SK-N-SH treated with all-trans-retinoic acid at 6 μM for 48 hours (cell line): ENCODE measurements around the gene TUG1.

Source experiments
- ATAC-seq: fragments of 200-7000 bp; cut with Tn5 transposase; 3 replicates; pipeline ENCODE4 v1.9.1; 2020; ENCODE audit warnings: mild to moderate bottlenecking, moderate library complexity
- ARNTL ChIP-seq: fragments of 450-650 bp; formaldehyde crosslinking; IDR thresholded peaks from 2 replicates; pipeline ENCODE4 v1.5.0; 2020; ENCODE audit warnings: low read depth, mild to moderate bottlenecking, moderate library complexity, borderline replicate concordance
- BACH2 ChIP-seq: fragments of 250-450 bp; sonication (Bioruptor Pico); IDR thresholded peaks from 2 replicates; pipeline ENCODE4 v1.9.0; 2021; ENCODE audit warnings: mild to moderate bottlenecking, borderline replicate concordance
- CSDC2 ChIP-seq: fragments of 250-450 bp; sonication (Bioruptor Pico); IDR thresholded peaks from 2 replicates; pipeline ENCODE4 v1.5.0; 2020; ENCODE audit warnings: mild to moderate bottlenecking, moderate library complexity
- ESRRG ChIP-seq: fragments of 250-450 bp; sonication (Bioruptor Pico); IDR thresholded peaks from 2 replicates; pipeline ENCODE4 v1.6.1; 2021; ENCODE audit warnings: mild to moderate bottlenecking
- GLIS3 ChIP-seq: fragments of 250-450 bp; sonication (Bioruptor Pico); IDR thresholded peaks from 2 replicates; pipeline ENCODE4 v1.5.0; 2020; ENCODE audit warnings: mild to moderate bottlenecking, moderate library complexity
- ISL1 ChIP-seq: fragments of 250-450 bp; sonication (Bioruptor Pico); IDR thresholded peaks from 2 replicates; pipeline ENCODE4 v2.1.2; 2022; ENCODE audit warnings: mild to moderate bottlenecking, moderate library complexity
- OSR1 ChIP-seq: fragments of 250-450 bp; sonication (Bioruptor Pico); IDR thresholded peaks from 2 replicates; pipeline ENCODE4 v1.8.0; 2022; ENCODE audit warnings: moderate library complexity, mild to moderate bottlenecking, inconsistent platforms
- POU6F1 ChIP-seq: fragments of 250-450 bp; sonication (Bioruptor Pico); IDR thresholded peaks from 2 replicates; pipeline ENCODE4 v1.8.0; 2021; ENCODE audit warnings: low read depth, mild to moderate bottlenecking, moderate library complexity, borderline replicate concordance
- PPARA ChIP-seq: fragments of 250-450 bp; sonication (Bioruptor Pico); IDR thresholded peaks from 2 replicates; pipeline ENCODE4 v1.5.0; 2020; ENCODE audit warnings: mild to moderate bottlenecking, borderline replicate concordance
- RARB ChIP-seq: fragments of 250-450 bp; sonication (Bioruptor Pico); IDR thresholded peaks from 2 replicates; pipeline ENCODE4 v1.8.0; 2021; ENCODE audit warnings: mild to moderate bottlenecking, moderate library complexity
- SNAI2 ChIP-seq: fragments of 250-450 bp; sonication (Bioruptor Pico); IDR thresholded peaks from 2 replicates; pipeline ENCODE4 v1.5.0; 2020; ENCODE audit warnings: mild to moderate bottlenecking, moderate library complexity
- TCF4 ChIP-seq: fragments of 250-450 bp; sonication (Bioruptor Pico); IDR thresholded peaks from 2 replicates; pipeline ENCODE4 v1.8.0; 2021; ENCODE audit warnings: mild to moderate bottlenecking, moderate library complexity, borderline replicate concordance
- ZC3H10 ChIP-seq: fragments of 250-450 bp; sonication (Bioruptor Pico); IDR thresholded peaks from 2 replicates; pipeline ENCODE4 v1.5.1; 2021; ENCODE audit warnings: mild to moderate bottlenecking, moderate library complexity
- ZFP3 ChIP-seq: fragments of 250-450 bp; sonication (Bioruptor Pico); IDR thresholded peaks from 2 replicates; pipeline ENCODE4 v1.5.0; 2020; ENCODE audit warnings: mild to moderate bottlenecking, moderate library complexity
- ZFP30 ChIP-seq: fragments of 450-650 bp; formaldehyde crosslinking; IDR thresholded peaks from 2 replicates; pipeline ENCODE4 v1.5.0; 2022; ENCODE audit warnings: mild to moderate bottlenecking, moderate library complexity
- ZNF565 ChIP-seq: fragments of 450-650 bp; formaldehyde crosslinking; conservative IDR thresholded peaks from 2 replicates; pipeline ENCODE4 v1.5.0; 2020; ENCODE audit warnings: low read depth, mild to moderate bottlenecking, moderate library complexity
- ZNF70 ChIP-seq: fragments of 450-650 bp; formaldehyde crosslinking; IDR thresholded peaks from 2 replicates; pipeline ENCODE4 v1.5.0; 2020; ENCODE audit warnings: mild to moderate bottlenecking, moderate library complexity
- ZNF8 ChIP-seq: fragments of 450-650 bp; formaldehyde crosslinking; IDR thresholded peaks from 2 replicates; pipeline ENCODE4 v1.5.0; 2020; ENCODE audit warnings: mild to moderate bottlenecking, moderate library complexity
- TF ChIP-seq, protein P1 (sequence below): fragments of 250-450 bp; sonication (Bioruptor Pico); IDR thresholded peaks from 2 replicates; pipeline ENCODE4 v1.5.0; 2020; ENCODE audit warnings: mild to moderate bottlenecking, moderate library complexity
- TF ChIP-seq, protein P2 (sequence below): fragments of 250-450 bp; sonication (Bioruptor Pico); IDR thresholded peaks from 2 replicates; pipeline ENCODE4 v1.5.1; 2020; ENCODE audit warnings: low read depth, mild to moderate bottlenecking, moderate library complexity
- TF ChIP-seq, protein P3 (sequence below): fragments of 250-450 bp; sonication (Bioruptor Pico); IDR thresholded peaks from 2 replicates; pipeline ENCODE4 v1.8.0; 2020; ENCODE audit warnings: mild to moderate bottlenecking, moderate library complexity, borderline replicate concordance
- TF ChIP-seq, protein P4 (sequence below): fragments of 250-450 bp; sonication (Bioruptor Pico); IDR thresholded peaks from 2 replicates; pipeline ENCODE4 v1.5.1; 2021; ENCODE audit warnings: mild to moderate bottlenecking, moderate library complexity

TUG1 gene

GRCh38 chr22:30928401-30928800 lies 40.7 kb upstream of the TUG1 start:
- ATAC-seq, result no peak
- no peak for TF ChIP-seq ZFP3
- TF ChIP-seq PPARA (CRISPR knock-in tag), result no peak
- TF ChIP-seq ZFP30 (CRISPR knock-in tag), result no peak
- TF ChIP-seq ZNF70 (CRISPR knock-in tag), result no peak
- TF ChIP-seq, protein P1, sequence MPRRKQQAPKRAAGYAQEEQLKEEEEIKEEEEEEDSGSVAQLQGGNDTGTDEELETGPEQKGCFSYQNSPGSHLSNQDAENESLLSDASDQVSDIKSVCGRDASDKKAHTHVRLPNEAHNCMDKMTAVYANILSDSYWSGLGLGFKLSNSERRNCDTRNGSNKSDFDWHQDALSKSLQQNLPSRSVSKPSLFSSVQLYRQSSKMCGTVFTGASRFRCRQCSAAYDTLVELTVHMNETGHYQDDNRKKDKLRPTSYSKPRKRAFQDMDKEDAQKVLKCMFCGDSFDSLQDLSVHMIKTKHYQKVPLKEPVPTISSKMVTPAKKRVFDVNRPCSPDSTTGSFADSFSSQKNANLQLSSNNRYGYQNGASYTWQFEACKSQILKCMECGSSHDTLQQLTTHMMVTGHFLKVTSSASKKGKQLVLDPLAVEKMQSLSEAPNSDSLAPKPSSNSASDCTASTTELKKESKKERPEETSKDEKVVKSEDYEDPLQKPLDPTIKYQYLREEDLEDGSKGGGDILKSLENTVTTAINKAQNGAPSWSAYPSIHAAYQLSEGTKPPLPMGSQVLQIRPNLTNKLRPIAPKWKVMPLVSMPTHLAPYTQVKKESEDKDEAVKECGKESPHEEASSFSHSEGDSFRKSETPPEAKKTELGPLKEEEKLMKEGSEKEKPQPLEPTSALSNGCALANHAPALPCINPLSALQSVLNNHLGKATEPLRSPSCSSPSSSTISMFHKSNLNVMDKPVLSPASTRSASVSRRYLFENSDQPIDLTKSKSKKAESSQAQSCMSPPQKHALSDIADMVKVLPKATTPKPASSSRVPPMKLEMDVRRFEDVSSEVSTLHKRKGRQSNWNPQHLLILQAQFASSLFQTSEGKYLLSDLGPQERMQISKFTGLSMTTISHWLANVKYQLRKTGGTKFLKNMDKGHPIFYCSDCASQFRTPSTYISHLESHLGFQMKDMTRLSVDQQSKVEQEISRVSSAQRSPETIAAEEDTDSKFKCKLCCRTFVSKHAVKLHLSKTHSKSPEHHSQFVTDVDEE, result no peak
- TF ChIP-seq SNAI2, result no peak
- TF ChIP-seq, protein P2, sequence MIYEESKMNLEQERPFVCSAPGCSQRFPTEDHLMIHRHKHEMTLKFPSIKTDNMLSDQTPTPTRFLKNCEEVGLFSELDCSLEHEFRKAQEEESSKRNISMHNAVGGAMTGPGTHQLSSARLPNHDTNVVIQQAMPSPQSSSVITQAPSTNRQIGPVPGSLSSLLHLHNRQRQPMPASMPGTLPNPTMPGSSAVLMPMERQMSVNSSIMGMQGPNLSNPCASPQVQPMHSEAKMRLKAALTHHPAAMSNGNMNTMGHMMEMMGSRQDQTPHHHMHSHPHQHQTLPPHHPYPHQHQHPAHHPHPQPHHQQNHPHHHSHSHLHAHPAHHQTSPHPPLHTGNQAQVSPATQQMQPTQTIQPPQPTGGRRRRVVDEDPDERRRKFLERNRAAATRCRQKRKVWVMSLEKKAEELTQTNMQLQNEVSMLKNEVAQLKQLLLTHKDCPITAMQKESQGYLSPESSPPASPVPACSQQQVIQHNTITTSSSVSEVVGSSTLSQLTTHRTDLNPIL (CRISPR knock-in tag), result no peak
- TF ChIP-seq, protein P3, sequence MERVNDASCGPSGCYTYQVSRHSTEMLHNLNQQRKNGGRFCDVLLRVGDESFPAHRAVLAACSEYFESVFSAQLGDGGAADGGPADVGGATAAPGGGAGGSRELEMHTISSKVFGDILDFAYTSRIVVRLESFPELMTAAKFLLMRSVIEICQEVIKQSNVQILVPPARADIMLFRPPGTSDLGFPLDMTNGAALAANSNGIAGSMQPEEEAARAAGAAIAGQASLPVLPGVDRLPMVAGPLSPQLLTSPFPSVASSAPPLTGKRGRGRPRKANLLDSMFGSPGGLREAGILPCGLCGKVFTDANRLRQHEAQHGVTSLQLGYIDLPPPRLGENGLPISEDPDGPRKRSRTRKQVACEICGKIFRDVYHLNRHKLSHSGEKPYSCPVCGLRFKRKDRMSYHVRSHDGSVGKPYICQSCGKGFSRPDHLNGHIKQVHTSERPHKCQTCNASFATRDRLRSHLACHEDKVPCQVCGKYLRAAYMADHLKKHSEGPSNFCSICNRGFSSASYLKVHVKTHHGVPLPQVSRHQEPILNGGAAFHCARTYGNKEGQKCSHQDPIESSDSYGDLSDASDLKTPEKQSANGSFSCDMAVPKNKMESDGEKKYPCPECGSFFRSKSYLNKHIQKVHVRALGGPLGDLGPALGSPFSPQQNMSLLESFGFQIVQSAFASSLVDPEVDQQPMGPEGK (CRISPR knock-in tag), result no peak
- no peak for TF ChIP-seq GLIS3 (CRISPR knock-in tag)
- TF ChIP-seq RARB (CRISPR knock-in tag), result no peak
- no peak for TF ChIP-seq CSDC2
- TF ChIP-seq OSR1 (CRISPR knock-in tag), result no peak
- no peak for TF ChIP-seq ARNTL
- TF ChIP-seq, protein P4, sequence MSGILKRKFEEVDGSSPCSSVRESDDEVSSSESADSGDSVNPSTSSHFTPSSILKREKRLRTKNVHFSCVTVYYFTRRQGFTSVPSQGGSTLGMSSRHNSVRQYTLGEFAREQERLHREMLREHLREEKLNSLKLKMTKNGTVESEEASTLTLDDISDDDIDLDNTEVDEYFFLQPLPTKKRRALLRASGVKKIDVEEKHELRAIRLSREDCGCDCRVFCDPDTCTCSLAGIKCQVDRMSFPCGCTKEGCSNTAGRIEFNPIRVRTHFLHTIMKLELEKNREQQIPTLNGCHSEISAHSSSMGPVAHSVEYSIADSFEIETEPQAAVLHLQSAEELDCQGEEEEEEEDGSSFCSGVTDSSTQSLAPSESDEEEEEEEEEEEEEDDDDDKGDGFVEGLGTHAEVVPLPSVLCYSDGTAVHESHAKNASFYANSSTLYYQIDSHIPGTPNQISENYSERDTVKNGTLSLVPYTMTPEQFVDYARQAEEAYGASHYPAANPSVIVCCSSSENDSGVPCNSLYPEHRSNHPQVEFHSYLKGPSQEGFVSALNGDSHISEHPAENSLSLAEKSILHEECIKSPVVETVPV (CRISPR knock-in tag), result no peak
- TF ChIP-seq POU6F1 (CRISPR knock-in tag), result no peak
- TF ChIP-seq ISL1 (CRISPR knock-in tag), result no peak
- TF ChIP-seq ESRRG (CRISPR knock-in tag), result no peak
- TF ChIP-seq BACH2 (CRISPR knock-in tag), result no peak

- ATAC-seq, result no peak
- TF ChIP-seq RARB (CRISPR knock-in tag) (no peak), ZC3H10 (no peak), ZNF70 (CRISPR knock-in tag) (no peak), TCF4 (CRISPR knock-in tag) (no peak), ISL1 (CRISPR knock-in tag) (no peak)
These were observed 38.8 kb upstream of the TUG1 start for GRCh38 chr22:30930228-30930627.

GRCh38 chr22:30931541-30932300 lies 37.3 kb upstream of the TUG1 start:
- no peak for ATAC-seq
- TF ChIP-seq, protein P4 (CRISPR knock-in tag), result no peak
- no peak for TF ChIP-seq ISL1 (CRISPR knock-in tag)
- TF ChIP-seq ARNTL, result no peak
- no peak for TF ChIP-seq GLIS3 (CRISPR knock-in tag)
- no peak for TF ChIP-seq CSDC2
- no peak for TF ChIP-seq RARB (CRISPR knock-in tag)
- no peak for TF ChIP-seq OSR1 (CRISPR knock-in tag)
- TF ChIP-seq, protein P1, result no peak
- no peak for TF ChIP-seq ZNF70 (CRISPR knock-in tag)
- no peak for TF ChIP-seq ZNF8
- TF ChIP-seq ZNF565 (CRISPR knock-in tag), result no peak
- TF ChIP-seq, protein P2 (CRISPR knock-in tag), result no peak
- no peak for TF ChIP-seq SNAI2
